Adrenal gland (tissue), 12 donors: ENCODE data around the gene TP53RK. TPM values are rescaled to one million over a fixed set of nuclear protein-coding genes. Genes with fewer than 3 reads are reported as not detected.

ENCODE experiments used
- DNase-seq, 7 donors: peaks; one replicate each; pipeline ENCODE4 v3.0.0-alpha.2; 2019 to 2020
- H3K27ac ChIP-seq, 5 donors: fragments of 200-600 bp; sonication (generic) in 4 of 5; 1 replicate in 3 of 5; 2 replicates in 2 of 5; pipeline versions ENCODE4 v1.5.1 to v1.8.0; 2016 to 2020; ENCODE audit warnings: mild to moderate bottlenecking in 1 of 5
- H3K27me3 ChIP-seq: fragments of 200-600 bp; 2 replicates; pipeline ENCODE4 v1.8.0; 2021
- H3K36me3 ChIP-seq, 2 donors: fragments of 200-600 bp; replicated peaks in 1 of 2; 1 replicate in 1 of 2; 2 replicates in 1 of 2; pipeline versions ENCODE4 v1.5.1 to v1.8.0; 2018 to 2022
- H3K4me1 ChIP-seq, 2 donors: fragments of 200-600 bp; replicated peaks in 1 of 2; 1 replicate in 1 of 2; 2 replicates in 1 of 2; pipeline versions ENCODE4 v1.5.1 to v1.8.0; 2018 to 2021
- H3K4me3 ChIP-seq, 4 donors: fragments of 200-600 bp; sonication (generic) in 3 of 4; one replicate each; pipeline ENCODE4 v1.5.1; 2016 to 2018
- H3K9me3 ChIP-seq, 3 donors: fragments of 200-600 bp; sonication (generic) in 1 of 3; replicated peaks in 1 of 3; 1 replicate in 2 of 3; 2 replicates in 1 of 3; pipeline versions ENCODE4 v1.5.1 to v1.8.0; 2016 to 2021
- POLR2A ChIP-seq, 2 donors: fragments of 450-650 bp; IDR thresholded peaks; one replicate each; pipeline ENCODE4 v1.6.1; 2017; ENCODE audit warnings: antibody characterized with exemption in 2 of 2, mild to moderate bottlenecking in 2 of 2, moderate library complexity in 1 of 2
- WGBS, 4 donors: extraction: QIAGEN DNeasy Blood & Tissue Kit in 2 of 4; methylation state at CpG; one replicate each; pipeline versions ENCODE4 v1.1.5 to v1.1.7; 2013 to 2017; 5-methylcytosine and 5-hydroxymethylcytosine counted together
- intact Hi-C, 2 donors: fragments of 100-400 bp; cut with DNase I; formaldehyde crosslinking; loops; one replicate each; pipeline versions ENCODE4 v1.14.1 to v1.15.0; 2022 to 2023
- polyA plus RNA-seq, 3 donors: library from polyadenylated mRNA; stranded (reverse); fragments of 200-250 nt in 2 of 3; fragments of 350-450 nt in 1 of 3; fragmentation: Illumina TruSeq in 1 of 3; extraction: RNeasy Lipid Tissue Mini Kit (QIAGEN cat#74804) in 1 of 3; gene quantifications; one replicate each; pipeline ENCODE4 v1.2.3, GENCODE V29; 2013 to 2014
- total RNA-seq, 9 donors: library from RNA; depleted of rRNA in 4 of 9; stranded (reverse); fragments of >200 nt in 4 of 9; fragments of 120-200 nt in 1 of 9; fragmentation: NEBNext Ultra II Directional in 1 of 9; extraction: Animal tissue kit (Norgen Biotek cat#: 25700) in 1 of 9; gene quantifications; one replicate each; pipeline versions ENCODE4 v1.1.0 to v1.2.4, GENCODE V29; 2013 to 2023
- TF ChIP-seq, protein P1 (sequence below), 6 experiments: fragments of 450-650 bp in 4 of 6; fragments of 200-600 bp in 2 of 6; sonication (generic) in 1 of 6; IDR thresholded peaks; 1 replicate in 5 of 6; 2 replicates in 1 of 6; pipeline versions ENCODE4 v1.5.1 to v1.8.0; 2016 to 2021; ENCODE audit warnings: antibody characterized with exemption in 6 of 6, mild to moderate bottlenecking in 2 of 6, moderate library complexity in 1 of 6
- donor health status: healthy with polysubstance abuse.
- donor health status: Bipolar disorder and iron deficiency.
- donor health status: DM: yes; HTN: yes; CAD: no.
- donor health status: DM: no; HTN: no; CAD: no.
- donor health status: DM: no; HTN: no; CAD: no.
- donor health status: DM: yes; HTN: yes; CAD: no.

TP53RK gene
- total and polyA plus RNA-seq, 12 donors = 8.9 to 35.0 (median 16.9) TPM

GRCh38 chr20:46701986-46702385, 12.7 kb upstream of the TP53RK start:
- no peaks in the 10 kb centered on the region for H3K4me1 ChIP-seq
- no peaks in the 10 kb centered on the region for H3K9me3 ChIP-seq
- DNase-seq = no peak
- no peaks in the 10 kb centered on the region for H3K36me3 ChIP-seq
- intact Hi-C loops = no loop called here
- H3K27me3 ChIP-seq = no peaks in the 10 kb centered on the region
- no peak overlapping the region for H3K27ac ChIP-seq
- no peak overlapping the region for H3K4me3 ChIP-seq
- WGBS, 4 donors = 75 to 84% (median 80%) methylated on average over 5 of the region's 5 CpGs
- TF ChIP-seq, protein P1, sequence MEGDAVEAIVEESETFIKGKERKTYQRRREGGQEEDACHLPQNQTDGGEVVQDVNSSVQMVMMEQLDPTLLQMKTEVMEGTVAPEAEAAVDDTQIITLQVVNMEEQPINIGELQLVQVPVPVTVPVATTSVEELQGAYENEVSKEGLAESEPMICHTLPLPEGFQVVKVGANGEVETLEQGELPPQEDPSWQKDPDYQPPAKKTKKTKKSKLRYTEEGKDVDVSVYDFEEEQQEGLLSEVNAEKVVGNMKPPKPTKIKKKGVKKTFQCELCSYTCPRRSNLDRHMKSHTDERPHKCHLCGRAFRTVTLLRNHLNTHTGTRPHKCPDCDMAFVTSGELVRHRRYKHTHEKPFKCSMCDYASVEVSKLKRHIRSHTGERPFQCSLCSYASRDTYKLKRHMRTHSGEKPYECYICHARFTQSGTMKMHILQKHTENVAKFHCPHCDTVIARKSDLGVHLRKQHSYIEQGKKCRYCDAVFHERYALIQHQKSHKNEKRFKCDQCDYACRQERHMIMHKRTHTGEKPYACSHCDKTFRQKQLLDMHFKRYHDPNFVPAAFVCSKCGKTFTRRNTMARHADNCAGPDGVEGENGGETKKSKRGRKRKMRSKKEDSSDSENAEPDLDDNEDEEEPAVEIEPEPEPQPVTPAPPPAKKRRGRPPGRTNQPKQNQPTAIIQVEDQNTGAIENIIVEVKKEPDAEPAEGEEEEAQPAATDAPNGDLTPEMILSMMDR (IDR thresholded peaks at IDR 0.05) = no peak
- TF ChIP-seq POLR2A (IDR thresholded peaks at IDR 0.05) = no peak

DNA sequence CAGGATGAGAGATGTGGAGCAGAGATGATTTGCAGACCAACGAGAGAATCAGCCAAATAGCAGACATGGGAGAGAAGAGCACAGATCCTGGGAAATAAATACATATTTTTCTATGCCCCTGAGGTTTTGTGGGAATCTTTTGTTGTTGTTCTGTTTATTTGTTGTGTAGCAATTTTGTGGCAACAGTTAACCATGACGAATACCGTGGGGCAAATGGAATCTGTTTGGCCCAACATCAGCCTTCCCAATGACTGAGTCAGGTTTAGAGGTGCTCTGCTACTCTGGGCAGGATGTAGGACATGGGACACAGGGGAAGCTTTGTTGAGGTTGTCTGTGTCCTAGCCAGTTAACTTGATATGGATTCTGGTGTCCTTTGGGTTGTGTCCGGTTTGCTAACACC, 12.3 kb upstream of the TP53RK start:
- Histone ChIP-seq H3K36me3 (no peaks in the 10 kb centered on the region), H3K4me3 (no peak overlapping the region), H3K27me3 (no peaks in the 10 kb centered on the region), H3K4me1 (no peaks in the 10 kb centered on the region), H3K9me3 (no peaks in the 10 kb centered on the region), H3K27ac (no peak overlapping the region)
- intact Hi-C loops = no loop called here
- 57 to 75% (median 68%) methylated on average over 4 of the region's 4 CpGs for WGBS, 4 donors
- TF ChIP-seq, protein P1 (IDR thresholded peaks at IDR 0.05) = no peak
- no peak for TF ChIP-seq POLR2A (IDR thresholded peaks at IDR 0.05)
- DNase-seq = no peak

DNA sequence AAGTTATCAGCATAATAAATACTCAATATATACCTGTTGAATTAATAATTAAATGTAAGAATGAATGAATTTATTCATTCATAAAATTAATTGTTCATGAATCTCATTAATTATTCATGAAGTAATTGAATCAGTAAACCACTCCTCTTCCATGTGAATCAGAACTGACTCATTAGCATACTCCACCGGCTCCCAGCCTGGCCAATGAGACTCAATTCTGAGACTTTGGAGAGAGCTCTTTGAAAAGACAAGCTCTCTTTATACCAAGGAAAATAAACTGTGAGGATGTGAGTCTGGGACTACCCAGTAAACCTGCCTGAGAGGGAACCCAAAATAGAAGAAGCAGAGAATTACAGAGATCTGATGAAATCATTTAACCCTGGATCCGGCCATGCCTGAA, 11.8 kb upstream of the TP53RK start:
- no peaks in the 10 kb centered on the region for H3K9me3 ChIP-seq
- H3K27ac ChIP-seq = no peak overlapping the region
- TF ChIP-seq, protein P1 (IDR thresholded peaks at IDR 0.05) = no peak
- no peak for TF ChIP-seq POLR2A (IDR thresholded peaks at IDR 0.05)
- H3K4me1 ChIP-seq = no peaks in the 10 kb centered on the region
- DNase-seq = no peak
- intact Hi-C loops = no loop called here
- no peak overlapping the region for H3K4me3 ChIP-seq
- WGBS, 4 donors = 69 to 79% (median 72%) methylated on average over 2 of the region's 2 CpGs
- H3K27me3 ChIP-seq = no peaks in the 10 kb centered on the region
- H3K36me3 ChIP-seq = no peaks in the 10 kb centered on the region

DNA sequence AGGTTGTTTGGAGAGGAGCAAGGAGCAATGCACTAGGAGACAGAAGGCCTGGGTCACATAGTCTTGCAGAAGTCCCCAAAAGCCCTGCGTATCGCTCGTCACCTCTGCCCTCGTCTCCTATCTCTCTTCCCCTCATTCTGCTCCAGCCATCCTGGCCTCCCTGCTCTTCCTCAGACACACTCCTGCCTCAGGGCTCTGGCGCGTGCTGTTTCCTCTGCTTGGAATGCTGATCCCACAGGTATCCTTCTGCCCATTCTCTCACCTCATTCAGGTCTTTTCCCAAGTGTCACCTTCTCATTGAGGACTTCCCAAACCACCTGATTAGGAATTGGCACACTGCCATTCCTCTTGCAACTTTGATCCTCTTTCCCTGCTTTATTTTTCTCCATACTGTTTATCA, 11.2 kb upstream of the TP53RK start:
- intact Hi-C loops = no loop called here
- no peaks in the 10 kb centered on the region for H3K36me3 ChIP-seq
- no peaks in the 10 kb centered on the region for H3K4me1 ChIP-seq
- H3K27me3 ChIP-seq = no peaks in the 10 kb centered on the region
- TF ChIP-seq, protein P1 (IDR thresholded peaks at IDR 0.05) = no peak
- H3K27ac ChIP-seq = no peak overlapping the region
- H3K4me3 ChIP-seq = no peak overlapping the region
- WGBS, 4 donors = 70 to 84% (median 81%) methylated on average over 6 of the region's 6 CpGs
- no peak for DNase-seq
- H3K9me3 ChIP-seq = no peaks in the 10 kb centered on the region
